Stomach (tissue), 4 donors: ENCODE measurements around the gene TSGA10IP.

Source experiments
- CTCF ChIP-seq, 7 experiments: fragments of 450-650 bp in 4 of 7; fragments of 200-600 bp in 3 of 7; sonication (generic) in 3 of 7; IDR thresholded peaks; one replicate each; pipeline ENCODE4 v1.5.1; 2016 to 2019; ENCODE audit warnings: antibody characterized with exemption in 7 of 7, control low read depth in 2 of 7, mild to moderate bottlenecking in 1 of 7
- POLR2A ChIP-seq, 4 donors: fragments of 450-650 bp; IDR thresholded peaks; one replicate each; pipeline ENCODE4 v1.6.1; 2016; ENCODE audit warnings: antibody characterized with exemption in 4 of 4, control low read depth in 2 of 4, mild to moderate bottlenecking in 1 of 4, moderate library complexity in 1 of 4
- POLR2AphosphoS5 ChIP-seq, 3 donors: sonication (generic); formaldehyde crosslinking; IDR thresholded peaks; one replicate each; pipeline ENCODE4 v1.6.1; 2016; ENCODE audit warnings: antibody characterized with exemption in 3 of 3

- TF ChIP-seq POLR2A (IDR thresholded peaks at IDR 0.05) (no peak), CTCF (IDR thresholded peaks at IDR 0.05) (no peak), POLR2AphosphoS5 (IDR thresholded peaks at IDR 0.05) (peak in 2 of 3 donors; percentile 12 to 64)
These were observed 26.8 kb upstream of the TSGA10IP start, which contains the start of gene C11orf68 for GRCh38 chr11:65918211-65919140.
